GM19324 (cell line): Measurements from ENCODE around the gene NT5DC1.
"Not testable (repeated sequence)": the region's sequence is repeated elsewhere in the genome, so short reads cannot be mapped to it uniquely, and the experiment has no call there.

Experiments
- ATAC-seq: cut with Tn5 transposase; IDR thresholded peaks from one replicate; pipeline ENCODE4 v1.9.1; 2021; ENCODE audit warnings: mild to moderate bottlenecking, moderate library complexity; ENCODE audit not compliant: unreplicated experiment, low FRiP score

Gene NT5DC1

GRCh38 chr6:116088946-116089345, 11.7 kb upstream of the NT5DC1 start:
- ATAC-seq, result no peak

GRCh38 chr6:116090251-116090650, 10.4 kb upstream of the NT5DC1 start:
- ATAC-seq, result peak; percentile 26

- ATAC-seq, result no peak
Observed at GRCh38 chr6:116094041-116094440, 6.6 kb upstream of the NT5DC1 start.

GRCh38 chr6:116096048-116096759, 4.4 kb upstream of the NT5DC1 start:
- not testable (repeated sequence) for ATAC-seq

GRCh38 chr6:116096979-116097816, 3.5 kb upstream of the NT5DC1 start:
- ATAC-seq, result no peak

- ATAC-seq, result no peak
Observed at GRCh38 chr6:116099036-116099435, 1.6 kb upstream of the NT5DC1 start.

GRCh38 chr6:116101302-116101718, 657 bp downstream of the NT5DC1 start:
- ATAC-seq, result no peak

- no peak for ATAC-seq
Observed at GRCh38 chr6:116101790-116102189, 1.1 kb downstream of the NT5DC1 start.

- no peak for ATAC-seq
Observed at GRCh38 chr6:116102873-116103272, 2.2 kb downstream of the NT5DC1 start.

- ATAC-seq, result no peak
Observed at GRCh38 chr6:116104636-116105035, 4.0 kb downstream of the NT5DC1 start.

- ATAC-seq, result no peak
Observed at GRCh38 chr6:116105247-116105646, 4.6 kb downstream of the NT5DC1 start.

GRCh38 chr6:116106146-116106545, 5.5 kb downstream of the NT5DC1 start:
- ATAC-seq, result no peak

GRCh38 chr6:116108836-116109235, 8.2 kb downstream of the NT5DC1 start:
- ATAC-seq, result no peak

GRCh38 chr6:116111552-116112528, 11.2 kb downstream of the NT5DC1 start:
- ATAC-seq, result peak; percentile 68

GRCh38 chr6:116113386-116113785, 12.7 kb downstream of the NT5DC1 start:
- no peak for ATAC-seq

GRCh38 chr6:116115781-116116180, 15.1 kb downstream of the NT5DC1 start:
- ATAC-seq, result no peak

GRCh38 chr6:116118608-116119007, 18.0 kb downstream of the NT5DC1 start:
- ATAC-seq, result no peak

- ATAC-seq, result no peak
Observed at GRCh38 chr6:116120430-116120829, 19.8 kb downstream of the NT5DC1 start.

- ATAC-seq, result no peak
Observed at GRCh38 chr6:116126032-116126431, 25.4 kb downstream of the NT5DC1 start, which contains the start of gene COL10A1. TSS of gene COL10A1 (minus strand) at chr6:116126132. CDS start at chr6:116125492, 640 bp downstream.

- ATAC-seq, result no peak
Observed at GRCh38 chr6:116127771-116128493, 27.3 kb downstream of the NT5DC1 start.
